B cell (primary cell): ENCODE data around the gene MFAP3L.

Experiments
- EZH2 ChIP-seq: IDR thresholded peaks from 2 replicates; pipeline ENCODE4 v1.6.1; 2012; ENCODE audit warnings: borderline replicate concordance, low read depth, mild to moderate bottlenecking, moderate library complexity, low read length; ENCODE audit not compliant: insufficient read depth, poor library complexity, severe bottlenecking
- TF ChIP-seq, protein P1 (sequence below): fragments of 200-600 bp; IDR thresholded peaks from one replicate; pipeline ENCODE4 v1.8.0; 2022; ENCODE audit warnings: antibody characterized with exemption, mild to moderate bottlenecking

DNA sequence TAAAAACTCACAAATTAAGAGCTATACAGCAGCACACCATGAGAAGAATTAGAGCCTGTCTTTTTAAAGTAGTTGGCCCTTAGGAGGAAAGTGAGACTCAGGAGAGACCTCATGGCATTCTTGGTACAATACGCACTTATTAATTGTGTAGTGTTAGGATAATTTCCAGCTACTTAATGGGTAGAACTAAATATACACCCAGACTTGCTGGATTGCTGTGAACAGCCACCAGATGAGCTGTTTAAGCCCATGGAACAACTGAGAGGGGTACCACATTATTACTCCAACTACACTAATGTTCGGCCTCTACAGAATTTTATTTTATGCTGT lies 13.6 kb downstream of the MFAP3L start:
- TF ChIP-seq, protein P1, sequence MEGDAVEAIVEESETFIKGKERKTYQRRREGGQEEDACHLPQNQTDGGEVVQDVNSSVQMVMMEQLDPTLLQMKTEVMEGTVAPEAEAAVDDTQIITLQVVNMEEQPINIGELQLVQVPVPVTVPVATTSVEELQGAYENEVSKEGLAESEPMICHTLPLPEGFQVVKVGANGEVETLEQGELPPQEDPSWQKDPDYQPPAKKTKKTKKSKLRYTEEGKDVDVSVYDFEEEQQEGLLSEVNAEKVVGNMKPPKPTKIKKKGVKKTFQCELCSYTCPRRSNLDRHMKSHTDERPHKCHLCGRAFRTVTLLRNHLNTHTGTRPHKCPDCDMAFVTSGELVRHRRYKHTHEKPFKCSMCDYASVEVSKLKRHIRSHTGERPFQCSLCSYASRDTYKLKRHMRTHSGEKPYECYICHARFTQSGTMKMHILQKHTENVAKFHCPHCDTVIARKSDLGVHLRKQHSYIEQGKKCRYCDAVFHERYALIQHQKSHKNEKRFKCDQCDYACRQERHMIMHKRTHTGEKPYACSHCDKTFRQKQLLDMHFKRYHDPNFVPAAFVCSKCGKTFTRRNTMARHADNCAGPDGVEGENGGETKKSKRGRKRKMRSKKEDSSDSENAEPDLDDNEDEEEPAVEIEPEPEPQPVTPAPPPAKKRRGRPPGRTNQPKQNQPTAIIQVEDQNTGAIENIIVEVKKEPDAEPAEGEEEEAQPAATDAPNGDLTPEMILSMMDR = no peak
- TF ChIP-seq EZH2 = no peak
